HepG2 (cell line): Measurements from ENCODE around the gene WNK2. TPM values are rescaled to one million over a fixed set of nuclear protein-coding genes. Genes with fewer than 3 reads are reported as not detected.
A peak's percentile ranks its signal among the peaks of the same experiment; 100 is the strongest.

Experiments used
- ATF7-NPFF ChIP-seq: sonication (generic); formaldehyde crosslinking; IDR thresholded peaks from 2 replicates; pipeline ENCODE4 v1.8.1; 2023; ENCODE audit warnings: mild to moderate bottlenecking, low read depth, missing genetic modification reagents, moderate library complexity
- HDAC2 ChIP-seq: sonication (generic); formaldehyde crosslinking; IDR thresholded peaks from 2 replicates; pipeline ENCODE4 v1.4.0; 2020; ENCODE audit warnings: missing genetic modification reagents
- KLF6 ChIP-seq: IDR thresholded peaks from 2 replicates; pipeline ENCODE4 v1.8.0; 2016; ENCODE audit warnings: missing biosample characterization, missing genetic modification reagents
- MED1 ChIP-seq: sonication (generic); formaldehyde crosslinking; IDR thresholded peaks from 2 replicates; pipeline ENCODE4 v1.4.0; 2020; ENCODE audit warnings: missing genetic modification reagents
- MXI1 ChIP-seq: IDR thresholded peaks from 3 replicates; pipeline ENCODE4 v1.6.1; 2012; ENCODE audit warnings: low read depth, low read length, inconsistent platforms, borderline replicate concordance
- NCOA5 ChIP-seq: sonication (generic); formaldehyde crosslinking; IDR thresholded peaks from 2 replicates; pipeline ENCODE4 v1.4.0; 2020; ENCODE audit warnings: missing genetic modification reagents
- NR2C2 ChIP-seq: sonication (generic); formaldehyde crosslinking; IDR thresholded peaks from 2 replicates; pipeline ENCODE4 v1.4.0; 2020; ENCODE audit warnings: missing genetic modification reagents, mild to moderate bottlenecking, moderate library complexity, borderline replicate concordance
- NR2F1 ChIP-seq, 2 experiments: fragments of 450-650 bp in 1 of 2; formaldehyde crosslinking in 1 of 2; IDR thresholded peaks; 2 replicates each; pipeline versions ENCODE4 v1.5.0 to v1.6.1; 2016 to 2020; ENCODE audit warnings: mild to moderate bottlenecking in 1 of 2, missing compliant biosample characterization in 1 of 2, missing genetic modification reagents in 1 of 2, moderate library complexity in 1 of 2
- POLR2G ChIP-seq: fragments of 200-400 bp; formaldehyde crosslinking; IDR thresholded peaks from 2 replicates; pipeline ENCODE4 v1.6.1; 2018; ENCODE audit warnings: mild to moderate bottlenecking, low read depth, low read length, moderate library complexity
- ZNF547 ChIP-seq: sonication (generic); formaldehyde crosslinking; IDR thresholded peaks from 2 replicates; pipeline ENCODE4 v1.5.1; 2020; ENCODE audit warnings: mild to moderate bottlenecking, missing genetic modification reagents
- ZNF660 ChIP-seq: sonication (generic); formaldehyde crosslinking; IDR thresholded peaks from 2 replicates; pipeline ENCODE4 v1.5.1; 2020; ENCODE audit warnings: mild to moderate bottlenecking, low read depth, missing genetic modification reagents, borderline replicate concordance
- ZNF746 ChIP-seq: sonication (generic); formaldehyde crosslinking; IDR thresholded peaks from 2 replicates; pipeline ENCODE4 v1.8.0; 2022; ENCODE audit warnings: mild to moderate bottlenecking, missing genetic modification reagents
- polyA plus RNA-seq, 8 experiments: library from polyadenylated mRNA; depleted of rRNA in 3 of 8; stranded (reverse) in 7 of 8; unstranded in 1 of 8; fragments of >200 nt; fragmentation: Illumina TruSeq in 4 of 8; extraction: Trizol in 4 of 8; gene quantifications; 2 replicates each; pipeline versions ENCODE4 v1.2.1 to v1.2.3, GENCODE V29; 2011 to 2016; ENCODE audit warnings: low read depth in 4 of 8, missing spikeins in 1 of 8, mixed read lengths in 1 of 8; ENCODE audit not compliant: insufficient read depth in 1 of 8
- total RNA-seq, 5 experiments: library from RNA; depleted of rRNA; stranded (reverse); fragments of >200 nt; fragmentation: Illumina TruSeq; extraction: Trizol; gene quantifications; 2 replicates each; pipeline ENCODE4 v1.2.3, GENCODE V29; 2016; ENCODE audit warnings: low read depth in 1 of 5
- TF ChIP-seq, protein P1 (sequence below): sonication (generic); formaldehyde crosslinking; IDR thresholded peaks from 2 replicates; pipeline ENCODE4 v1.4.0; 2020; ENCODE audit warnings: missing genetic modification reagents
- TF ChIP-seq, protein P2 (sequence below): sonication (generic); formaldehyde crosslinking; IDR thresholded peaks from 2 replicates; pipeline ENCODE4 v1.4.0; 2020; ENCODE audit warnings: missing genetic modification reagents, borderline replicate concordance
- TF ChIP-seq, protein P3 (sequence below): IDR thresholded peaks from 2 replicates; pipeline ENCODE4 v1.6.1; 2016
- TF ChIP-seq, protein P4 (sequence below): sonication (generic); formaldehyde crosslinking; IDR thresholded peaks from 2 replicates; pipeline ENCODE4 v1.4.0; 2020; ENCODE audit warnings: missing genetic modification reagents

WNK2 gene
- total and polyA plus RNA-seq, 2 of the 13 experiments (the other 11 are each of a cell fraction or from before 2014, with no cell fraction given), result 10.5 to 12.0 TPM

DNA sequence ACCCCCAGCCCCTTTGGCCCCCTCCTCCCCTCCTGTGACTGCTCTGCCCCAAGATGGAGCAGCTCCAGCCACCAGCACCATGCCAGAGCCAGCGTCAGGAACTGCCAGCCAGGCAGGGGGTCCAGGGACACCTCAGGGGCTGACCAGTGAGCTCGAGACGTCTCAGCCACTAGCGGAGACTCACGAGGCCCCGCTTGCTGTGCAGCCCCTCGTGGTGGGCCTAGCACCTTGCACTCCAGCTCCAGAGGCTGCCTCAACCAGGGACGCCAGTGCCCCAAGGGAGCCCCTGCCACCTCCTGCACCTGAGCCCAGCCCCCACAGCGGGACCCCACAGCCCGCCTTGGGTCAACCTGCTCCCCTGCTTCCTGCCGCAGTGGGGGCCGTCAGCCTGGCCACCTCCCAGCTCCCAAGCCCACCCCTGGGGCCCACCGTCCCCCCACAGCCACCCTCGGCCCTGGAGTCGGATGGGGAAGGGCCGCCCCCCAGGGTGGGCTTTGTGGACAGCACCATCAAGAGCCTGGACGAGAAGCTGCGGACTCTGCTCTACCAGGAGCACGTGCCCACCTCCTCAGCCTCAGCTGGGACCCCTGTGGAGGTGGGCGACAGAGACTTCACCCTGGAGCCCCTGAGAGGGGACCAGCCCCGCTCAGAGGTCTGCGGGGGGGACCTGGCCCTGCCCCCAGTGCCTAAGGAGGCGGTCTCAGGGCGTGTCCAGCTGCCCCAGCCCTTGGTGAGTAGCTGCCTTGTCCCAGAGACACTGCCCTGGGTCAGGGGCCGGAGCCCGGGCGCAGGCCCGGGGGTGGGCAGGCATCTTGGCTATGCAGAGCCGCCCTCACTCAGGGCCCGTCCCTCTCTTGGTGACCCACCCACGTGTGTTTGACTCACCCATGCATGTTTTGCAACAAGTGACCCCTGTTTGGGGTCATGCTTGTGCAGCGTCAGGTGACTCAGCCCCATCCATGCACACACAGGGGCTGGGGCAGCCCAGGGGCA is 105.2 kb downstream of the WNK2 start (continued):
- TF ChIP-seq, protein P1, sequence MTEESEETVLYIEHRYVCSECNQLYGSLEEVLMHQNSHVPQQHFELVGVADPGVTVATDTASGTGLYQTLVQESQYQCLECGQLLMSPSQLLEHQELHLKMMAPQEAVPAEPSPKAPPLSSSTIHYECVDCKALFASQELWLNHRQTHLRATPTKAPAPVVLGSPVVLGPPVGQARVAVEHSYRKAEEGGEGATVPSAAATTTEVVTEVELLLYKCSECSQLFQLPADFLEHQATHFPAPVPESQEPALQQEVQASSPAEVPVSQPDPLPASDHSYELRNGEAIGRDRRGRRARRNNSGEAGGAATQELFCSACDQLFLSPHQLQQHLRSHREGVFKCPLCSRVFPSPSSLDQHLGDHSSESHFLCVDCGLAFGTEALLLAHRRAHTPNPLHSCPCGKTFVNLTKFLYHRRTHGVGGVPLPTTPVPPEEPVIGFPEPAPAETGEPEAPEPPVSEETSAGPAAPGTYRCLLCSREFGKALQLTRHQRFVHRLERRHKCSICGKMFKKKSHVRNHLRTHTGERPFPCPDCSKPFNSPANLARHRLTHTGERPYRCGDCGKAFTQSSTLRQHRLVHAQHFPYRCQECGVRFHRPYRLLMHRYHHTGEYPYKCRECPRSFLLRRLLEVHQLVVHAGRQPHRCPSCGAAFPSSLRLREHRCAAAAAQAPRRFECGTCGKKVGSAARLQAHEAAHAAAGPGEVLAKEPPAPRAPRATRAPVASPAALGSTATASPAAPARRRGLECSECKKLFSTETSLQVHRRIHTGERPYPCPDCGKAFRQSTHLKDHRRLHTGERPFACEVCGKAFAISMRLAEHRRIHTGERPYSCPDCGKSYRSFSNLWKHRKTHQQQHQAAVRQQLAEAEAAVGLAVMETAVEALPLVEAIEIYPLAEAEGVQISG, result peak; percentile 18; the same call in 1 of the 2 replicates
- TF ChIP-seq, protein P2, sequence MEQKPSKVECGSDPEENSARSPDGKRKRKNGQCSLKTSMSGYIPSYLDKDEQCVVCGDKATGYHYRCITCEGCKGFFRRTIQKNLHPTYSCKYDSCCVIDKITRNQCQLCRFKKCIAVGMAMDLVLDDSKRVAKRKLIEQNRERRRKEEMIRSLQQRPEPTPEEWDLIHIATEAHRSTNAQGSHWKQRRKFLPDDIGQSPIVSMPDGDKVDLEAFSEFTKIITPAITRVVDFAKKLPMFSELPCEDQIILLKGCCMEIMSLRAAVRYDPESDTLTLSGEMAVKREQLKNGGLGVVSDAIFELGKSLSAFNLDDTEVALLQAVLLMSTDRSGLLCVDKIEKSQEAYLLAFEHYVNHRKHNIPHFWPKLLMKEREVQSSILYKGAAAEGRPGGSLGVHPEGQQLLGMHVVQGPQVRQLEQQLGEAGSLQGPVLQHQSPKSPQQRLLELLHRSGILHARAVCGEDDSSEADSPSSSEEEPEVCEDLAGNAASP (CRISPR knock-in tag), result peak; percentile 94
- TF ChIP-seq MXI1 (peak; percentile 88; the same call in 1 of the 3 replicates), MED1 (CRISPR knock-in tag) (peak; percentile 72), ATF7-NPFF (CRISPR knock-in tag) (no peak), NCOA5 (CRISPR knock-in tag) (no peak), NR2C2 (CRISPR knock-in tag) (peak; percentile 84), ZNF746 (CRISPR knock-in tag) (peak; percentile 69), ZNF547 (no peak), KLF6 (0 out of 2 replicates have a peak, but pooled peaks have one; percentile 15), HDAC2 (0 out of 2 replicates have a peak, but pooled peaks have one; percentile 43), ZNF660 (CRISPR knock-in tag) (no peak), NR2F1 (CRISPR knock-in tag; IDR thresholded peaks at IDR 0.05) (peak; percentile 93 to 94), POLR2G (0 out of 2 replicates have a peak, but pooled peaks have one; percentile 24)
- TF ChIP-seq, protein P3, sequence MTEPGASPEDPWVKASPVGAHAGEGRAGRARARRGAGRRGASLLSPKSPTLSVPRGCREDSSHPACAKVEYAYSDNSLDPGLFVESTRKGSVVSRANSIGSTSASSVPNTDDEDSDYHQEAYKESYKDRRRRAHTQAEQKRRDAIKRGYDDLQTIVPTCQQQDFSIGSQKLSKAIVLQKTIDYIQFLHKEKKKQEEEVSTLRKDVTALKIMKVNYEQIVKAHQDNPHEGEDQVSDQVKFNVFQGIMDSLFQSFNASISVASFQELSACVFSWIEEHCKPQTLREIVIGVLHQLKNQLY (CRISPR knock-in tag), result peak; percentile 64; the same call in 1 of the 2 replicates
- TF ChIP-seq, protein P4, sequence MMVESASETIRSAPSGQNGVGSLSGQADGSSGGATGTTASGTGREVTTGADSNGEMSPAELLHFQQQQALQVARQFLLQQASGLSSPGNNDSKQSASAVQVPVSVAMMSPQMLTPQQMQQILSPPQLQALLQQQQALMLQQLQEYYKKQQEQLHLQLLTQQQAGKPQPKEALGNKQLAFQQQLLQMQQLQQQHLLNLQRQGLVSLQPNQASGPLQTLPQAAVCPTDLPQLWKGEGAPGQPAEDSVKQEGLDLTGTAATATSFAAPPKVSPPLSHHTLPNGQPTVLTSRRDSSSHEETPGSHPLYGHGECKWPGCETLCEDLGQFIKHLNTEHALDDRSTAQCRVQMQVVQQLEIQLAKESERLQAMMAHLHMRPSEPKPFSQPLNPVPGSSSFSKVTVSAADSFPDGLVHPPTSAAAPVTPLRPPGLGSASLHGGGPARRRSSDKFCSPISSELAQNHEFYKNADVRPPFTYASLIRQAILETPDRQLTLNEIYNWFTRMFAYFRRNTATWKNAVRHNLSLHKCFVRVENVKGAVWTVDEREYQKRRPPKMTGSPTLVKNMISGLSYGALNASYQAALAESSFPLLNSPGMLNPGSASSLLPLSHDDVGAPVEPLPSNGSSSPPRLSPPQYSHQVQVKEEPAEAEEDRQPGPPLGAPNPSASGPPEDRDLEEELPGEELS (CRISPR knock-in tag), result peak; percentile 38; the same call in 1 of the 2 replicates
